Ascending aorta (tissue), 2 donors: ENCODE data around the gene EHMT1. TPM values are rescaled to one million over a fixed set of nuclear protein-coding genes. Genes with fewer than 3 reads are reported as not detected.

Source experiments
- DNase-seq, 2 donors: peaks; one replicate each; pipeline ENCODE4 v3.0.0-alpha.2; 2019; ENCODE audit warnings: low spot score in 2 of 2
- H3K27ac ChIP-seq, 2 donors: fragments of 200-600 bp; sonication (generic); one replicate each; pipeline ENCODE4 v1.5.1; 2016 to 2017; ENCODE audit warnings: mild to moderate bottlenecking in 1 of 2
- H3K27me3 ChIP-seq: fragments of 200-600 bp; sonication (generic); one replicate; pipeline ENCODE4 v1.5.1; 2017
- H3K36me3 ChIP-seq, 2 donors: fragments of 200-600 bp; sonication (generic); one replicate each; pipeline ENCODE4 v1.5.1; 2016
- H3K4me1 ChIP-seq, 2 donors: fragments of 200-600 bp; sonication (generic); one replicate each; pipeline ENCODE4 v1.5.1; 2016 to 2017; ENCODE audit warnings: mild to moderate bottlenecking in 1 of 2
- H3K4me3 ChIP-seq, 2 donors: fragments of 200-600 bp; sonication (generic); one replicate each; pipeline ENCODE4 v1.5.1; 2016 to 2017; ENCODE audit warnings: mild to moderate bottlenecking in 1 of 2
- H3K9me3 ChIP-seq, 2 donors: fragments of 200-600 bp; sonication (generic); one replicate each; pipeline ENCODE4 v1.5.1; 2016
- intact Hi-C: fragments of 100-400 bp; cut with DNase I; formaldehyde crosslinking; loops from one replicate; pipeline ENCODE4 v1.15.1; 2023
- total RNA-seq: library from RNA; depleted of rRNA; stranded (reverse); fragments of >200 nt; gene quantifications from one replicate; pipeline ENCODE4 v1.1.0, GENCODE V29; 2016
- TF ChIP-seq, protein P1 (sequence below), 3 experiments: fragments of 200-600 bp in 2 of 3; fragments of 450-650 bp in 1 of 3; sonication (generic) in 2 of 3; IDR thresholded peaks; one replicate each; pipeline ENCODE4 v1.5.1; 2016 to 2019; ENCODE audit warnings: antibody characterized with exemption in 3 of 3, mild to moderate bottlenecking in 1 of 3, moderate library complexity in 1 of 3

EHMT1 gene
- total RNA-seq, 1 donor from 2014 or later: 49.9 TPM

DNA sequence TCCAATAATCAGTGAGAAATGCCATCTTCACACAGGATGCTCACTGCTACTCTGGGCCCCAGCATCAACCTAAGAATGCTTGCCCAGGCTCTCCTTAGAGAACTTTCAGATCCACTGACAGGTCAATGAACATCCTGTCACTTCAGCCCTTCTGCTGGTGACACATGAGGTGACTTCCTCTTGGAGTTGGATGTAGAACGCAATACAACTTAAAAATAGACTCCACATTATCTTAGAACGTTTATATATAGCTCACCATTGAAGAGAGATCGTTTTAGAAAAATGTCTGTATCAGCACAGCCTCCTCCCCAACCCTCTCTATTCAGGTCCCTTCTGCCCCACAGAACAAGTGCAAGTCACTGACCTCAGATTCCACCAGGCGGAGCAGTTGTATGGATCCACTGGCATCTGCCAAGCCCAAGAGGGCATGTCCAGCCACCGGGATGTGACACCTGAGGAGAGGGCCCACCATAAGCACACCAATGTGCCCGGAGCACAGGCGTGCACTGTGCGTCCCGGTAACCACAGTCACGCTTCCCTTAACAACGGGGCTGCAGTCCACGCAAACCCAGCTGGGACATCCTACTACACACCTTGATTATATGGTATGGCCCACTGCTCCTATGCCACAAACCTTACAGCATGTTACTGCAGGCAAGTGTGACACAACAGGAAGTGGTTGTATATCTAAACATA, 42.9 kb upstream of the EHMT1 start:
- no peak overlapping the region for H3K27ac ChIP-seq
- no peaks in the 10 kb centered on the region for H3K27me3 ChIP-seq
- peaks cover 0 to 18% of the 10 kb centered on the region in 2 donors for H3K4me1 ChIP-seq
- H3K4me3 ChIP-seq: no peak overlapping the region
- H3K36me3 ChIP-seq: peaks cover 22 to 32% of the 10 kb centered on the region in 2 donors
- no peaks in the 10 kb centered on the region for H3K9me3 ChIP-seq
- TF ChIP-seq, protein P1, sequence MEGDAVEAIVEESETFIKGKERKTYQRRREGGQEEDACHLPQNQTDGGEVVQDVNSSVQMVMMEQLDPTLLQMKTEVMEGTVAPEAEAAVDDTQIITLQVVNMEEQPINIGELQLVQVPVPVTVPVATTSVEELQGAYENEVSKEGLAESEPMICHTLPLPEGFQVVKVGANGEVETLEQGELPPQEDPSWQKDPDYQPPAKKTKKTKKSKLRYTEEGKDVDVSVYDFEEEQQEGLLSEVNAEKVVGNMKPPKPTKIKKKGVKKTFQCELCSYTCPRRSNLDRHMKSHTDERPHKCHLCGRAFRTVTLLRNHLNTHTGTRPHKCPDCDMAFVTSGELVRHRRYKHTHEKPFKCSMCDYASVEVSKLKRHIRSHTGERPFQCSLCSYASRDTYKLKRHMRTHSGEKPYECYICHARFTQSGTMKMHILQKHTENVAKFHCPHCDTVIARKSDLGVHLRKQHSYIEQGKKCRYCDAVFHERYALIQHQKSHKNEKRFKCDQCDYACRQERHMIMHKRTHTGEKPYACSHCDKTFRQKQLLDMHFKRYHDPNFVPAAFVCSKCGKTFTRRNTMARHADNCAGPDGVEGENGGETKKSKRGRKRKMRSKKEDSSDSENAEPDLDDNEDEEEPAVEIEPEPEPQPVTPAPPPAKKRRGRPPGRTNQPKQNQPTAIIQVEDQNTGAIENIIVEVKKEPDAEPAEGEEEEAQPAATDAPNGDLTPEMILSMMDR (IDR thresholded peaks at IDR 0.05): no peak
- intact Hi-C loops: no loop called here
- DNase-seq: no peak

DNA sequence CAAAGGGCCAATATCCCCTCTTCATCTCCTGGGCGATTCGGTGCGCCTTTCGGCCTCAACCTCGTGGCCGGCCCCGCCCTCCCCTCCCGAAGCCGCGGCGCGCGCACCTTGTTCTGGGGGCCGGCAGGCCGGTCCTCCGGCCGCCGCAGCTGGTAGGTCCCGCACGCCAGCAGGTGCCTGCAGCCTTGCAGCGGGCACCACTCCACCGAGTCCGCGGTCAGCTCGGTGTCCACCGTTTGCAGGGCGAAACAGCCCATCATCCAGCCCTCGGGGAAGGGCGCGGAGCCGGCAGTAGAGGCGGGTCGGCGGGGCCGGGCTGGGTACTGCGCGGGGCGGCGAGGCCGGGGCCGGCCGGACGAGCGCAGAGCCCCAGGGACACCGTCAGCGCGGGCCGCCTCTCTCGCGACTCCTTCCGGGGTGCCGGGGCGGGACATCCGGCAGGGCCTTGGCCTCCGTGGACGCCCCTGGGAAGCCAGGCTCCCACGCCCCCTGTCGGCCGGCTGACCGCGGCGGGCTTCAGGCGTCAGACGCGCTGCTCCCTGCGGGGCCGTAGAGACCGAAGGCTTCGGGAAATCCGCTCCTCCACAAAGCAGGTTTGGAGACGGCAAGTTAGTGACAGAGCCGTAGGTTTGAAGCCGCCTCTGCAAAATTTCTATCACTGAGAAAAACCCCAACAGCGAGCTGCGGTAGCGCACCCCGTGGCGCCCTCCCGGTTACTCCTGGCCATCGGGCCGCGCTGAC, 40.1 kb upstream of the EHMT1 start, which contains the start of gene DPH7:
Gene DPH7, minus strand, starts transcription at position 408 of the 741 bp plus-strand sequence. Its CDS starts 148 bp downstream, at position 260.
- intact Hi-C loops: loop anchor here (1.0 to 2.0 kb wide), 4 partner anchors 12 to 40 kb away; partner anchors contain the start of genes ARRDC1, EHMT1, MRPL41 and ZMYND19
- Histone ChIP-seq H3K27me3 (no peaks in the 10 kb centered on the region), H3K4me3 (peak within 1 kb of the TSS; percentile 88 to 92), H3K4me1 (peaks cover 0 to 18% of the 10 kb centered on the region in 2 donors), H3K9me3 (no peaks in the 10 kb centered on the region), H3K36me3 (peaks cover 13 to 36% of the 10 kb centered on the region in 2 donors), H3K27ac (peak within 1 kb of the TSS; percentile 70 to 78)
- DNase-seq: peak; percentile 63 to 97
- TF ChIP-seq, protein P1 (IDR thresholded peaks at IDR 0.05): peak; percentile 89 to 95 (median 93)

DNA sequence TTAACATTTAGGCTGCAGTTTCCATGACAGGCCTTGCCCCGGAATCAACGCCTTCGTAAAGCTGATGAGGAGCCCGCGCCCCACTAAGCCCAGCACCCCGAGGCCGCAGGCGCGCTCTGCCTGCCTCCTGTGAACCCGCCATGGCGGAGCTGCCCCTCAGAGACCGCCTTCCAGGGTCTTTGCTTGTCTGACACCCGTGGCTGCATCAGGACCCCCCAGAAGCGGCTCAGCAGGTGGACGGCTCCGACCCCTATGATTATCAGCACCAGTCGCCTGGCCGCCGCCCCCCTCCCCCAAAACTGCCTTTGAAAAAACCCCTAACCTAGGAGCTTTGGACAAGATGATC, 39.6 kb upstream of the EHMT1 start:
- H3K4me1 ChIP-seq: peaks cover 0 to 18% of the 10 kb centered on the region in 2 donors
- DNase-seq: no peak
- H3K9me3 ChIP-seq: no peaks in the 10 kb centered on the region
- H3K27ac ChIP-seq: peak overlapping the region; percentile 70 to 78
- no peaks in the 10 kb centered on the region for H3K27me3 ChIP-seq
- peaks cover 7 to 33% of the 10 kb centered on the region in 2 donors for H3K36me3 ChIP-seq
- TF ChIP-seq, protein P1 (IDR thresholded peaks at IDR 0.05): no peak
- intact Hi-C loops: loop anchor here (2.0 kb wide), 1 partner anchor 40 kb away; the partner anchor contains the start of gene EHMT1
- H3K4me3 ChIP-seq: peak overlapping the region; percentile 88 to 92

DNA sequence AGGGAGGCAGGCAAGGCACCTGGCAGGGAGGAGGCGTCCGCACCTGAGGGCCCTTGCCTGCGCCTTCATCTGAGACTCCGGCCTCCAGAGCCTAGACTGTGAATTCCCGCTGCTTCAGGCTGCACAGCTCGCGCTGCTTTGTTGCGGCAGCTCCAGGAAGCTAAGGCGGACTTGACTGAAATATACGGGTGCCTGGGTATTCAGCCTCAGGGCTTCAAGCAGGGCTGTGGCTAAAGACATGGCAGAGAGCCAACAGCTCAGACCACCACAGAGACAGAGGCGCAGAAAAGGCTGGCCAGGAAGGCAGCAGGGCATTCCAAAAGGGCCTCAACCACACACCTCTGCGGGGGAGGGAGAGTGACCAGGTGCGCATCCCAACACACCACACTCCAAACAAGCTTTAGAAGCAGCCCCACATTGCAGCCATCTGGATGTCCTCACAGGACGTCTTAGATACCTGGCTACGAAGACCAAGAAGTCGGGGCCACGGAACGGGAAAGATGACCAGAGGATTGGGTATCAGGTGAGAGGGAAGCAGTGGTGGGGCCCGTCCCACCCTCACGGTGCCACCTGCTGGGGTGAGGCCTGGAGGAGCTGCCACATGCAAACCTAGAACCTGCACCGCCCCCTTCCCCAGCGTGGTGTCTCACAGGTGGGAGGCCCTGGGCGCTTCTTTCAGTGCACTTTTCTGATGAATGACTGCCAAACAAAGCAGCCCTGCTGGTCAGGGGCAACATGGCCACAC, 38.4 kb upstream of the EHMT1 start:
- Histone ChIP-seq H3K27me3 (no peaks in the 10 kb centered on the region), H3K4me1 (peaks cover 0 to 18% of the 10 kb centered on the region in 2 donors), H3K9me3 (no peaks in the 10 kb centered on the region), H3K36me3 (peaks cover 6 to 22% of the 10 kb centered on the region in 2 donors), H3K4me3 (no peak overlapping the region), H3K27ac (no peak overlapping the region)
- TF ChIP-seq, protein P1 (IDR thresholded peaks at IDR 0.05): no peak
- intact Hi-C loops: no loop called here
- no peak for DNase-seq

DNA sequence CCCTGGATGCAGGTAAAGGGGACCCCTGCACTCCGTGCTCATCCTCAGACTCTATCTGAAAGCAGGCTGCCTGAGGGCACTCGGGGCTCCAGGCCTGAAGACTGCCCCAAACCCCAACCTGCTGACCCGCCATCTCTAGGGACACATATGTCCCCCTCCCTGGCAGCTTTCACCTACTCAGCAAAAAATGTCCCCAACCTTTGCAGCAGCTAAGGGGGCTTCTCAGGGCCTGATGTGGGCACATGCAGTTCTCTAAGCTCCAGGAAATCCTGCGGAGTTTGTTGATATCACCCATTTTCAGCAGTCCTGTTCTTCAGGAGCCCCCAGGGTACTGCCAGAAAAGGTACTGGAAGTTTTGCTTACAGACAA, 37.9 kb upstream of the EHMT1 start:
- H3K27ac ChIP-seq: no peak overlapping the region
- H3K4me1 ChIP-seq: peaks cover 0 to 18% of the 10 kb centered on the region in 2 donors
- no peak overlapping the region for H3K4me3 ChIP-seq
- peaks cover 11 to 27% of the 10 kb centered on the region in 2 donors for H3K36me3 ChIP-seq
- intact Hi-C loops: no loop called here
- TF ChIP-seq, protein P1 (IDR thresholded peaks at IDR 0.05): no peak
- H3K9me3 ChIP-seq: no peaks in the 10 kb centered on the region
- DNase-seq: no peak
- H3K27me3 ChIP-seq: no peaks in the 10 kb centered on the region
